ENCODE measurements around the gene VCX2. TPM values are rescaled to one million over a fixed set of nuclear protein-coding genes. Genes with fewer than 3 reads are reported as not detected.
"Not testable (repeated sequence)": the region's sequence is repeated elsewhere in the genome, so short reads cannot be mapped to it uniquely, and the experiment has no call there.

The VCX2 gene
- not detected for total RNA-seq

DNA sequence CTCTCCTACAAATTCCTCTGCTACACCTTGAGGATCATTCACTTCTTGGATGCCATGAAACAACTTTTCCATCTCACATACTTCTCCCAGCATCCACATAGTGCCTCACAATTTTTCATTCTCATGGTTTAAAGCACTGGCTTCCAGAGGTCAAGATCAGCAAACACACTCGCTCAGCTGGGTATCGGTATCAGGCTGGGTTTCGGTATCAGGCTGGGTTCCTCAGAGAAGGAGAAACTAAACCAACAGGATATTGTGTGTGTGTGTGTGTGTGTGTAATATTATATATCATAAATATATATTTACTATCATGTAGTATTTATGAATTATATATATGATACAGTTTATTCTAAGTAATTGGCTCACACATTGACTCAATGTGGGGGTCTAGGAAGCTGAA, at the start of gene VCX2:
Gene VCX2 (minus strand): TSS at position 99 of the 400 bp plus-strand sequence. CDS start 624 bp downstream, outside the sequence.
- H3K27ac Mint-ChIP-seq; H3K27me3 Mint-ChIP-seq; intact Hi-C loops (cut with micrococcal nuclease); DNase-seq; CTCF ChIA-PET; POLR2A ChIA-PET; H3K36me3 Mint-ChIP-seq; H3K9me3 Mint-ChIP-seq; H3K4me1 Mint-ChIP-seq (ENCODE audit: low read depth); H3K4me3 Mint-ChIP-seq: not testable (repeated sequence)

DNA sequence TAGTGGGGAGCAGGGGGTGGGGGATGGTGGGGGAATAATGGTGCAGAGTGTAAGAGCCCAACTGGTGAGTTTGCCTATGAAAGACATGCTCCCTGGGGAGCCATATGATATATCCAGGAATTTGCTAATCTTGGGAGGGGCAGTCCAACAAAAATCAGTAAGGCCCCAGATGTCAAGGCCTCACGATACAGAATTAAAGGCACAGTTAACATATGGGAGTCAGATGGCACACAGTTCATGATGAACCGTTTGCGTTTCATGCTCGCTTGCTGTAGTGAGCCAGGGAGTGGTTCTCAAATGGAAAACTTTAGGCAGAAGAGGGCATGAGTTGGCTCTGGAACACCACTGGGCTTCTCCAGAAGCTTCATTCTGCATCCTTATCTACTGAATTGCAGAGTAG, 33.9 kb upstream of the VCX2 start:
- CTCF ChIA-PET, result no interaction called here
- no peak for DNase-seq
- Mint-ChIP-seq H3K27ac (no peak overlapping the region), H3K4me3 (no peak overlapping the region), H3K27me3 (no peaks in the 10 kb centered on the region), H3K9me3 (peaks cover 2% of the 10 kb centered on the region), H3K4me1 (ENCODE audit: low read depth) (no peaks in the 10 kb centered on the region), H3K36me3 (no peaks in the 10 kb centered on the region)
- intact Hi-C loops (cut with micrococcal nuclease), result no loop called here
- POLR2A ChIA-PET, result no interaction called here

DNA sequence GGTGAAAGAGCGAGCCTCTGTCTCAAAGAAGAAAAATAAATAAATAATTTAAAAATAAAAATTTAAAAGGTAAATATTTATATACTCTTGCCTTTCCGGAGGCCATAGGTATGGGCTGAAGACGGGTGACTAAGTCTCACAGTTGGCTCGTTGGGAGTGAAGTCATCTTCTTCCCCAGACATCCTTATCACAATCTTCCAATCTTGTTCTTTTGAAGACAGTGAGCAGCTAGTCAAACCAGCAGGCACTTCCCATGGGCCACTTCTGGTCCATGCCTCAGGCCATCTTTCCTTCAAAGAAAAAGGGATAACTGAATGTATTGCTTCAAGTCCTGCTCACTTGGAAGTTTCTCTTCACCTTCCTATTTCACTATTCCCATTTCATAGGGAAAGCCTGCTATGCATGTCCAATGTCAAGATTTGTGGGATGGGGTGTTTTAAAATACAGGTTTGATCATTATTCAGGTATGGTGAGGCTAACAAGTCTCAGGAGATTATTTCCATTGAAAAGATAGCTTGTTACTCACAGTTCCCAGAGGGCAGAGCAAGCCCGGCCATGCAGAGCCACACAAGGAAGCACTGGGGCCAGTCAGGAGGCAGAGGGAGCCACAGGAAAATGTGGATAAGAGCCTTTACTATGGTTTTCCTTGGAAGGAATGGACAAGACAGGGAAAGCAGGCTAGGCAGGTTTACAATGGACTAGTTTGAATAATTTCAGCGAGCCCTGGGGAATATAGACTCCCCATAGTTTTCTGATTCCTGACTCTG, 33.3 kb upstream of the VCX2 start:
- intact Hi-C loops (cut with micrococcal nuclease), result no loop called here
- H3K4me1 Mint-ChIP-seq (ENCODE audit: low read depth), result no peaks in the 10 kb centered on the region
- H3K9me3 Mint-ChIP-seq, result peaks cover 2% of the 10 kb centered on the region
- DNase-seq, result no peak
- no peak overlapping the region for H3K4me3 Mint-ChIP-seq
- ChIA-PET CTCF (no interaction called here), POLR2A (no interaction called here)
- H3K27ac Mint-ChIP-seq, result no peak overlapping the region
- no peaks in the 10 kb centered on the region for H3K36me3 Mint-ChIP-seq
- H3K27me3 Mint-ChIP-seq, result no peaks in the 10 kb centered on the region

- Mint-ChIP-seq H3K9me3 (no peaks in the 10 kb centered on the region), H3K27me3 (no peaks in the 10 kb centered on the region), H3K4me3 (no peak overlapping the region), H3K36me3 (no peaks in the 10 kb centered on the region), H3K4me1 (ENCODE audit: low read depth) (no peaks in the 10 kb centered on the region), H3K27ac (no peak overlapping the region)
- no peak for DNase-seq
- intact Hi-C loops (cut with micrococcal nuclease), result no loop called here
- ChIA-PET POLR2A (no interaction called here), CTCF (no interaction called here)
Measured at GRCh38 chrX:8201896-8202331, 30.8 kb upstream of the VCX2 start.

GRCh38 chrX:8196776-8197175, 25.7 kb upstream of the VCX2 start:
- no peaks in the 10 kb centered on the region for H3K4me1 Mint-ChIP-seq (ENCODE audit: low read depth)
- peaks cover 3% of the 10 kb centered on the region for H3K9me3 Mint-ChIP-seq
- ChIA-PET POLR2A (no interaction called here), CTCF (no interaction called here)
- no peak overlapping the region for H3K27ac Mint-ChIP-seq
- no peaks in the 10 kb centered on the region for H3K27me3 Mint-ChIP-seq
- H3K4me3 Mint-ChIP-seq, result no peak overlapping the region
- intact Hi-C loops (cut with micrococcal nuclease), result no loop called here
- DNase-seq, result no peak
- no peaks in the 10 kb centered on the region for H3K36me3 Mint-ChIP-seq

- CTCF ChIA-PET, result no interaction called here
- H3K4me1 Mint-ChIP-seq (ENCODE audit: low read depth), result no peaks in the 10 kb centered on the region
- H3K9me3 Mint-ChIP-seq, result peaks cover 3% of the 10 kb centered on the region
- no peaks in the 10 kb centered on the region for H3K27me3 Mint-ChIP-seq
- POLR2A ChIA-PET, result no interaction called here
- H3K36me3 Mint-ChIP-seq, result no peaks in the 10 kb centered on the region
- intact Hi-C loops (cut with micrococcal nuclease), result no loop called here
- H3K4me3 Mint-ChIP-seq, result no peak overlapping the region
- DNase-seq, result no peak
- H3K27ac Mint-ChIP-seq, result no peak overlapping the region
Measured at GRCh38 chrX:8194216-8194615, 23.1 kb upstream of the VCX2 start.

DNA sequence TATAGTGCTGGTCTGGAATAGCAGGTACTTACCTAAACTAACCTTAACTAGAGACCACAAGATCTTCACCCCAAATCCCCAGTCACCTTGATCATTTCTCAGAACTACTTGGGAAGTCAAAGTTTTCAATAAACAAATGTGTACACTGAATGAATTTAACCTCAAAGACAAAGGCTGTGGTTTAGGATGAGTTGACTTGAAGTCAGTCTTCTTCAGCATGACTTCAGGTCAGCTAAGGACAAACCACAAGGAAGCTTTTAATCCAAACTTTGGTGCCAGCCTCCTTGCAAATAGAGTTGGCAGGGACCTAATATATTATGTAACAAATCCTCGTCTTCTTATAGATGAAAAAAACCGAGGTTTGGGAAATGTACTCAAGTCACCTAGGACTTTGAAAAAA, 21.2 kb upstream of the VCX2 start:
- no peak overlapping the region for H3K4me3 Mint-ChIP-seq
- POLR2A ChIA-PET, result no interaction called here
- H3K36me3 Mint-ChIP-seq, result no peaks in the 10 kb centered on the region
- CTCF ChIA-PET, result no interaction called here
- DNase-seq, result no peak
- peaks cover 3% of the 10 kb centered on the region for H3K9me3 Mint-ChIP-seq
- H3K27me3 Mint-ChIP-seq, result no peaks in the 10 kb centered on the region
- intact Hi-C loops (cut with micrococcal nuclease), result no loop called here
- no peaks in the 10 kb centered on the region for H3K4me1 Mint-ChIP-seq (ENCODE audit: low read depth)
- H3K27ac Mint-ChIP-seq, result no peak overlapping the region

GRCh38 chrX:8191022-8191421, 20.0 kb upstream of the VCX2 start:
- H3K4me1 Mint-ChIP-seq (ENCODE audit: low read depth), result no peaks in the 10 kb centered on the region
- ChIA-PET POLR2A (no interaction called here), CTCF (no interaction called here)
- no peaks in the 10 kb centered on the region for H3K27me3 Mint-ChIP-seq
- no peak for DNase-seq
- H3K4me3 Mint-ChIP-seq, result no peak overlapping the region
- H3K9me3 Mint-ChIP-seq, result peaks cover 3% of the 10 kb centered on the region
- no peak overlapping the region for H3K27ac Mint-ChIP-seq
- H3K36me3 Mint-ChIP-seq, result no peaks in the 10 kb centered on the region
- intact Hi-C loops (cut with micrococcal nuclease), result no loop called here

- intact Hi-C loops (cut with micrococcal nuclease), result no loop called here
- no peak overlapping the region for H3K4me3 Mint-ChIP-seq
- H3K4me1 Mint-ChIP-seq (ENCODE audit: low read depth), result no peaks in the 10 kb centered on the region
- POLR2A ChIA-PET, result no interaction called here
- H3K36me3 Mint-ChIP-seq, result no peaks in the 10 kb centered on the region
- H3K9me3 Mint-ChIP-seq, result peaks cover 3% of the 10 kb centered on the region
- CTCF ChIA-PET, result no interaction called here
- no peak for DNase-seq
- H3K27me3 Mint-ChIP-seq, result no peaks in the 10 kb centered on the region
- no peak overlapping the region for H3K27ac Mint-ChIP-seq
Measured at GRCh38 chrX:8190341-8190830, 19.3 kb upstream of the VCX2 start.

GRCh38 chrX:8189096-8189830, 18.2 kb upstream of the VCX2 start:
- intact Hi-C loops (cut with micrococcal nuclease), result no loop called here
- POLR2A ChIA-PET, result no interaction called here
- H3K36me3 Mint-ChIP-seq, result no peaks in the 10 kb centered on the region
- no peaks in the 10 kb centered on the region for H3K4me1 Mint-ChIP-seq (ENCODE audit: low read depth)
- no peak overlapping the region for H3K4me3 Mint-ChIP-seq
- H3K27me3 Mint-ChIP-seq, result no peaks in the 10 kb centered on the region
- H3K9me3 Mint-ChIP-seq, result peaks cover 3% of the 10 kb centered on the region
- no peak overlapping the region for H3K27ac Mint-ChIP-seq
- CTCF ChIA-PET, result no interaction called here
- DNase-seq, result no peak

GRCh38 chrX:8183346-8183745, 12.3 kb upstream of the VCX2 start:
- H3K27ac Mint-ChIP-seq, result no peak overlapping the region
- H3K4me3 Mint-ChIP-seq, result no peak overlapping the region
- intact Hi-C loops (cut with micrococcal nuclease), result no loop called here
- no peaks in the 10 kb centered on the region for H3K4me1 Mint-ChIP-seq (ENCODE audit: low read depth)
- no peaks in the 10 kb centered on the region for H3K27me3 Mint-ChIP-seq
- no peaks in the 10 kb centered on the region for H3K9me3 Mint-ChIP-seq
- CTCF ChIA-PET, result no interaction called here
- DNase-seq, result no peak
- no peaks in the 10 kb centered on the region for H3K36me3 Mint-ChIP-seq
- POLR2A ChIA-PET, result no interaction called here

GRCh38 chrX:8179656-8180055, 8.6 kb upstream of the VCX2 start:
- Mint-ChIP-seq H3K4me3 (no peak overlapping the region), H3K36me3 (no peaks in the 10 kb centered on the region), H3K9me3 (no peaks in the 10 kb centered on the region), H3K27ac (no peak overlapping the region), H3K4me1 (ENCODE audit: low read depth) (no peaks in the 10 kb centered on the region), H3K27me3 (no peaks in the 10 kb centered on the region)
- ChIA-PET CTCF (no interaction called here), POLR2A (no interaction called here)
- intact Hi-C loops (cut with micrococcal nuclease), result no loop called here
- DNase-seq, result no peak

GRCh38 chrX:8154011-8154410, 17.1 kb downstream of the VCX2 start:
- CTCF ChIA-PET; intact Hi-C loops (cut with micrococcal nuclease): not testable (repeated sequence)

More at GRCh38 chrX:8154011-8154410, 17.1 kb downstream of the VCX2 start:
- H3K9me3 Mint-ChIP-seq, result peaks cover 15% of the 10 kb centered on the region
- H3K27ac Mint-ChIP-seq; H3K4me3 Mint-ChIP-seq; H3K4me1 Mint-ChIP-seq (ENCODE audit: low read depth); POLR2A ChIA-PET; DNase-seq; H3K27me3 Mint-ChIP-seq; H3K36me3 Mint-ChIP-seq: not testable (repeated sequence)
